B cell (primary cell): ENCODE data around the gene GNG7.

ENCODE experiments used
- CTCF ChIP-seq: fragments of 200-600 bp; IDR thresholded peaks from one replicate; pipeline ENCODE4 v1.8.0; 2022; ENCODE audit warnings: antibody characterized with exemption, mild to moderate bottlenecking
- EZH2 ChIP-seq: IDR thresholded peaks from 2 replicates; pipeline ENCODE4 v1.6.1; 2012; ENCODE audit warnings: borderline replicate concordance, low read depth, mild to moderate bottlenecking, moderate library complexity, low read length; ENCODE audit not compliant: insufficient read depth, poor library complexity, severe bottlenecking

GRCh38 chr19:2611483-2612464 lies 90.7 kb downstream of the GNG7 start:
- TF ChIP-seq CTCF (peak; percentile 23), EZH2 (no peak)
